H1 (cell line): ENCODE results near the gene LAIR2. TPM values are rescaled to one million over a fixed set of nuclear protein-coding genes. Genes with fewer than 3 reads are reported as not detected.
"Not testable (repeated sequence)": the region's sequence is repeated elsewhere in the genome, so short reads cannot be mapped to it uniquely, and the experiment has no call there.

Experiments
- CTCF ChIA-PET: fragments of 300-600 bp; sonication (Branson Sonifier 250); formaldehyde crosslinking; loops from one replicate; lab custom pipeline; 2021; ENCODE audit not compliant: partially characterized antibody; lab: Charles Lee
- POLR2A ChIA-PET: fragments of 300-600 bp; sonication (Branson Sonifier 250); formaldehyde crosslinking; loops from one replicate; lab custom pipeline; 2021; ENCODE audit warnings: inconsistent platforms; ENCODE audit not compliant: partially characterized antibody; lab: Charles Lee
- DNase-seq, 2 experiments: peaks; one replicate each; pipeline versions ENCODE4 v3.0.0 to v3.0.0-alpha.2; 2010 to 2022; ENCODE audit warnings: low spot score in 2 of 2, low read depth in 1 of 2, mixed read lengths in 1 of 2
- FAIRE-seq: peaks from 2 replicates; lab custom pipeline; 2011; peaks lifted over from hg19 to GRCh38; lab: Jason Lieb, UNC
- H2AFZ ChIP-seq: 2 replicates; pipeline ENCODE4 v1.8.1; 2012; ENCODE audit warnings: low read length, inconsistent platforms
- H2AK5ac ChIP-seq: 2 replicates; pipeline ENCODE4 v1.6.1; 2013; ENCODE audit warnings: low read depth, low read length
- H2BK120ac ChIP-seq: replicated peaks from 2 replicates; pipeline ENCODE3; 2013; ENCODE audit warnings: low read depth, low read length, inconsistent platforms
- H2BK12ac ChIP-seq: 2 replicates; pipeline ENCODE4 v1.6.1; 2013; ENCODE audit warnings: low read depth, low read length
- H2BK15ac ChIP-seq: 2 replicates; pipeline ENCODE4 v1.6.1; 2013; ENCODE audit warnings: low read length
- H2BK20ac ChIP-seq: 2 replicates; pipeline ENCODE4 v1.6.1; 2013; ENCODE audit warnings: low read length
- H2BK5ac ChIP-seq: 2 replicates; pipeline ENCODE4 v1.6.1; 2013; ENCODE audit warnings: low read depth, low read length
- H3K14ac ChIP-seq: 2 replicates; pipeline ENCODE4 v1.6.1; 2013; ENCODE audit warnings: inconsistent platforms; ENCODE audit not compliant: insufficient read length
- H3K18ac ChIP-seq: 2 replicates; pipeline ENCODE4 v1.6.1; 2013; ENCODE audit warnings: low read length; ENCODE audit errors: extremely low read depth
- H3K23ac ChIP-seq: 2 replicates; pipeline ENCODE4 v1.6.1; 2013; ENCODE audit warnings: inconsistent platforms; ENCODE audit not compliant: insufficient read length
- H3K23me2 ChIP-seq: 2 replicates; pipeline ENCODE4 v1.6.1; 2013; ENCODE audit warnings: low read depth, low read length
- H3K27ac ChIP-seq: 2 replicates; pipeline ENCODE4 v1.6.1; 2011; ENCODE audit warnings: low read depth, low read length, inconsistent platforms
- H3K27me3 ChIP-seq, 4 experiments: replicated peaks in 1 of 4; 1 replicate in 1 of 4; 2 replicates in 3 of 4; pipeline versions ENCODE4 v1.6.1 to v1.8.1; 2011 to 2013; ENCODE audit warnings: low read length in 3 of 4, mild to moderate bottlenecking in 3 of 4, inconsistent platforms in 2 of 4, mixed read lengths in 2 of 4, moderate library complexity in 1 of 4; ENCODE audit not compliant: control insufficient read depth in 3 of 4, insufficient read depth in 3 of 4; ENCODE audit errors: extremely low read depth in 1 of 4
- H3K36me3 ChIP-seq, 4 experiments: 2 replicates each; pipeline versions ENCODE4 v1.6.1 to v1.8.1; 2011 to 2013; ENCODE audit warnings: mild to moderate bottlenecking in 4 of 4, low read length in 3 of 4, moderate library complexity in 2 of 4, control low read depth in 1 of 4, inconsistent platforms in 1 of 4; ENCODE audit not compliant: insufficient read depth in 4 of 4, control insufficient read depth in 2 of 4
- H3K4ac ChIP-seq: replicated peaks from 2 replicates; pipeline ENCODE3; 2013; ENCODE audit warnings: low read length, low read depth, mixed read lengths, inconsistent platforms; ENCODE audit not compliant: insufficient read length
- H3K4me1 ChIP-seq, 4 experiments: replicated peaks in 1 of 4; 1 replicate in 1 of 4; 2 replicates in 3 of 4; pipeline versions ENCODE4 v1.6.1 to v1.8.1; 2011 to 2013; ENCODE audit warnings: low read length in 3 of 4, inconsistent platforms in 2 of 4, mixed read lengths in 1 of 4; ENCODE audit not compliant: insufficient read depth in 4 of 4, control insufficient read depth in 3 of 4
- H3K4me2 ChIP-seq, 2 experiments: 2 replicates each; pipeline versions ENCODE4 v1.6.1 to v1.8.1; 2011 to 2013; ENCODE audit warnings: low read depth in 2 of 2, low read length in 2 of 2, control low read depth in 1 of 2, inconsistent platforms in 1 of 2, mild to moderate bottlenecking in 1 of 2; ENCODE audit not compliant: insufficient read depth in 1 of 2
- H3K4me3 ChIP-seq, 4 experiments: fragments of 200-600, 300-600 bp in 1 of 4; sonication (generic), shearing (Covaris generic), sonication (Bioruptor Twin) in 1 of 4; 2 replicates each; pipeline versions ENCODE4 v1.5.1 to v1.8.1; 2011 to 2016; ENCODE audit warnings: low read length in 4 of 4, low read depth in 3 of 4, control low read depth in 2 of 4, inconsistent platforms in 2 of 4, mild to moderate bottlenecking in 2 of 4, mixed read lengths in 1 of 4, moderate library complexity in 1 of 4; ENCODE audit not compliant: insufficient read depth in 2 of 4; ENCODE audit errors: extremely low read depth in 1 of 4
- H3K56ac ChIP-seq: replicated peaks from 2 replicates; pipeline ENCODE3; 2013; ENCODE audit warnings: low read depth, mild to moderate bottlenecking, mixed read lengths, low read length, inconsistent platforms; ENCODE audit not compliant: insufficient read length
- H3K79me1 ChIP-seq: 2 replicates; pipeline ENCODE4 v1.6.1; 2013; ENCODE audit warnings: low read depth, low read length, control low read depth
- H3K79me2 ChIP-seq, 2 experiments: 2 replicates each; pipeline versions ENCODE4 v1.6.1 to v1.8.1; 2012 to 2013; ENCODE audit warnings: low read length in 2 of 2, mild to moderate bottlenecking in 2 of 2, inconsistent platforms in 1 of 2; ENCODE audit not compliant: insufficient read depth in 2 of 2, control insufficient read depth in 1 of 2
- H3K9ac ChIP-seq, 4 experiments: replicated peaks in 1 of 4; 1 replicate in 1 of 4; 2 replicates in 3 of 4; pipeline versions ENCODE4 v1.6.1 to v1.8.1; 2011 to 2013; ENCODE audit warnings: low read depth in 3 of 4, low read length in 3 of 4, control low read depth in 2 of 4, mild to moderate bottlenecking in 2 of 4, moderate library complexity in 2 of 4, inconsistent platforms in 1 of 4; ENCODE audit errors: extremely low read depth in 1 of 4
- H3K9me3 ChIP-seq, 2 experiments: 2 replicates each; pipeline versions ENCODE4 v1.6.1 to v1.8.1; 2012 to 2013; ENCODE audit warnings: mild to moderate bottlenecking in 2 of 2, moderate library complexity in 2 of 2, control low read depth in 1 of 2, inconsistent platforms in 1 of 2, low read depth in 1 of 2, low read length in 1 of 2, mixed read lengths in 1 of 2; ENCODE audit not compliant: insufficient read depth in 2 of 2
- H4K20me1 ChIP-seq, 2 experiments: replicated peaks in 1 of 2; 2 replicates each; pipeline versions ENCODE3 to v1.8.1; 2011 to 2013; ENCODE audit warnings: inconsistent platforms in 2 of 2, low read length in 2 of 2, mild to moderate bottlenecking in 1 of 2; ENCODE audit not compliant: insufficient read depth in 2 of 2, control insufficient read depth in 1 of 2
- H4K5ac ChIP-seq: 2 replicates; pipeline ENCODE4 v1.6.1; 2013; ENCODE audit warnings: low read length, low read depth, mixed read lengths, inconsistent platforms; ENCODE audit not compliant: insufficient read length
- H4K8ac ChIP-seq: 2 replicates; pipeline ENCODE4 v1.8.0; 2013; ENCODE audit warnings: mild to moderate bottlenecking, moderate library complexity, low read length, inconsistent platforms; ENCODE audit not compliant: insufficient read depth; ENCODE audit errors: extremely low read depth
- H4K91ac ChIP-seq: replicated peaks from 2 replicates; pipeline ENCODE3; 2013; ENCODE audit warnings: low read length, mixed read lengths, inconsistent platforms; ENCODE audit not compliant: insufficient read length
- HDAC6 ChIP-seq: IDR thresholded peaks from one replicate; pipeline ENCODE4 v1.7.1; 2012; ENCODE audit warnings: low read depth, mild to moderate bottlenecking, inconsistent platforms, low read length, moderate library complexity
- JUN ChIP-seq: IDR thresholded peaks from 2 replicates; pipeline ENCODE4 v1.6.1; 2011; ENCODE audit warnings: low read depth, mild to moderate bottlenecking, improper control_type of control experiment, low read length
- JUND ChIP-seq: IDR thresholded peaks from 2 replicates; pipeline ENCODE4 v1.6.1; 2011; ENCODE audit warnings: mild to moderate bottlenecking, improper control_type of control experiment, low read length
- RFX5 ChIP-seq: IDR thresholded peaks from 2 replicates; pipeline ENCODE4 v1.6.1; 2011; ENCODE audit warnings: low read depth, low read length, improper control_type of control experiment, borderline replicate concordance
- TAF1 ChIP-seq: IDR thresholded peaks from 2 replicates; pipeline ENCODE4 v1.6.1; 2011; ENCODE audit warnings: mild to moderate bottlenecking, low read depth, low read length
- WGBS, 2 experiments: shearing (Covaris generic) in 1 of 2; methylation state at CpG; one replicate each; pipeline versions ENCODE4 v1.1.6 to v1.1.7; 2013 to 2015; ENCODE audit warnings: low lambda C conversion rate in 2 of 2, mixed read lengths in 2 of 2, inconsistent platforms in 1 of 2, low coverage in 1 of 2, missing lambda C conversion rate in 1 of 2; ENCODE audit not compliant: insufficient replicate concordance in 2 of 2, insufficient coverage in 1 of 2, insufficient read length in 1 of 2; ENCODE audit errors: extremely low coverage in 1 of 2, missing lambda C conversion rate in 1 of 2; 5-methylcytosine and 5-hydroxymethylcytosine counted together
- polyA plus RNA-seq, 7 experiments: library from polyadenylated mRNA; depleted of rRNA in 3 of 7; stranded (reverse) in 5 of 7; unstranded in 2 of 7; fragments of >200 nt in 5 of 7; fragments of 200-250 nt in 2 of 7; gene quantifications; 1 replicate in 5 of 7; 2 replicates in 1 of 7; 4 replicates in 1 of 7; pipeline versions ENCODE4 v1.2.1 to v1.2.3, GENCODE V29; 2011 to 2013; ENCODE audit warnings: missing spikeins in 2 of 7, mixed read lengths in 2 of 7
- total RNA-seq: library from RNA; stranded (reverse); fragmentation: NEBNext Ultra II Directional; extraction: Animal tissue kit (Norgen Biotek cat#: 25700); gene quantifications from 2 replicates; pipeline ENCODE4 v1.2.1, GENCODE V29; 2021

LAIR2 gene
- total and polyA plus RNA-seq, 2 of the 8 experiments (the other 6 are each of a cell fraction or from before 2014, with no cell fraction given): not detected

- TF ChIP-seq HDAC6: no peak
- TF ChIP-seq JUND: no peak
- no peak for TF ChIP-seq RFX5
- no peak for TF ChIP-seq JUN
- TF ChIP-seq TAF1: no peak
Observed at GRCh38 chr19:54507824-54508223, 5.2 kb downstream of the LAIR2 start (continued).

- H3K79me2 ChIP-seq, H3K18ac ChIP-seq, H4K5ac ChIP-seq, H2AFZ ChIP-seq, H4K8ac ChIP-seq, H3K9ac ChIP-seq, FAIRE-seq, H4K20me1 ChIP-seq, H3K23ac ChIP-seq, DNase-seq, H2BK5ac ChIP-seq, H3K36me3 ChIP-seq, H3K79me1 ChIP-seq, H3K56ac ChIP-seq, CTCF ChIA-PET, H4K91ac ChIP-seq, POLR2A ChIA-PET, H2BK12ac ChIP-seq, H2BK15ac ChIP-seq, H3K27me3 ChIP-seq, H3K4me1 ChIP-seq, H3K27ac ChIP-seq, H3K4ac ChIP-seq, H3K4me3 ChIP-seq, H3K23me2 ChIP-seq, H2BK120ac ChIP-seq, H3K14ac ChIP-seq, H2AK5ac ChIP-seq, H2BK20ac ChIP-seq, H3K4me2 ChIP-seq: not testable (repeated sequence)
- WGBS, 2 experiments: 78% methylated on average over 2 of the region's 3 CpGs; no CpG with 5 or more reads in 1 of the 2 experiments
- H3K9me3 ChIP-seq: peaks cover 29 to 54% of the 10 kb centered on the region in 2 experiments
Observed at GRCh38 chr19:54508487-54508886, 5.9 kb downstream of the LAIR2 start.
